Measurements from ENCODE around the gene CLTA. TPM values are rescaled to one million over a fixed set of nuclear protein-coding genes. Genes with fewer than 3 reads are reported as not detected.

CLTA gene
- polyA plus RNA-seq, 1 of the 3 experiments (the other 2 are of a cell fraction): 260 TPM

GRCh38 chr9:36247356-36247755 lies 56.6 kb downstream of the CLTA start:
- Histone ChIP-seq H3K4me2 (no peak overlapping the region), H3K27me3 (ENCODE audit: insufficient read depth) (no peaks in the 10 kb centered on the region), H3F3A (replicated peaks; ENCODE audit: insufficient read depth) (peaks cover 11% of the 10 kb centered on the region), H3K9me2 (no peaks in the 10 kb centered on the region), H3K36me3 (replicated peaks in 1 of 2; ENCODE audit: control insufficient read depth in 1 of 2, insufficient read depth in 2 of 2, low read length in 1 of 2) (peaks cover 9 to 37% of the 10 kb centered on the region in 2 experiments), H3K4me1 (ENCODE audit: control insufficient read depth in 1 of 2, insufficient read depth in 2 of 2, low read depth in 1 of 2, low read length in 1 of 2) (peaks cover 0 to 5% of the 10 kb centered on the region in 2 experiments; a peak in 1 of 4 replicates), H3K79me2 (ENCODE audit: insufficient read depth) (peaks cover 94% of the 10 kb centered on the region), H3K9ac (no peak overlapping the region), H2AFZ (ENCODE audit: low read depth) (no peak overlapping the region), H4K20me1 (ENCODE audit: insufficient read depth) (peaks cover 30% of the 10 kb centered on the region), H3K9me3 (no peaks in the 10 kb centered on the region), H3K27ac (ENCODE audit: low read depth in 2 of 2, low read length in 1 of 2) (no peak overlapping the region), H3K4me3 (ENCODE audit: low read depth in 2 of 2, low read length in 1 of 2) (no peak overlapping the region)
- ChIA-PET CTCF (interaction anchor here (0.6 to 7.3 kb wide), 5 partner anchors 21 to 92 kb away, joined by 3 to 83 read pairs (median 4); no protein-coding TSS in a partner anchor), POLR2A (no interaction called here)
- no peak for DNase-seq
- 94% methylated on average over 3 of the region's 3 CpGs for WGBS (ENCODE audit: low lambda C conversion rate)
- no peak for TF ChIP-seq YY1 (IDR thresholded peaks at IDR 0.05; ENCODE audit: low read depth)
- no peak for TF ChIP-seq ELF1 (IDR thresholded peaks at IDR 0.05)
- TF ChIP-seq MXI1 (IDR thresholded peaks at IDR 0.05; ENCODE audit: low read depth, low read length): no peak
- no peak for TF ChIP-seq USF2 (IDR thresholded peaks at IDR 0.05; ENCODE audit: borderline replicate concordance, low read depth, low read length)
- no peak for TF ChIP-seq GABPA (IDR thresholded peaks at IDR 0.05; ENCODE audit: low read depth)
- TF ChIP-seq CHD2 (IDR thresholded peaks at IDR 0.05; ENCODE audit: low read length, partially characterized antibody): no peak
- no peak for TF ChIP-seq TAF1 (IDR thresholded peaks at IDR 0.05; ENCODE audit: borderline replicate concordance, low read depth, low read length)
- no peak for TF ChIP-seq NRF1 (IDR thresholded peaks at IDR 0.05; ENCODE audit: low read depth, low read length)
- TF ChIP-seq, protein P1, sequence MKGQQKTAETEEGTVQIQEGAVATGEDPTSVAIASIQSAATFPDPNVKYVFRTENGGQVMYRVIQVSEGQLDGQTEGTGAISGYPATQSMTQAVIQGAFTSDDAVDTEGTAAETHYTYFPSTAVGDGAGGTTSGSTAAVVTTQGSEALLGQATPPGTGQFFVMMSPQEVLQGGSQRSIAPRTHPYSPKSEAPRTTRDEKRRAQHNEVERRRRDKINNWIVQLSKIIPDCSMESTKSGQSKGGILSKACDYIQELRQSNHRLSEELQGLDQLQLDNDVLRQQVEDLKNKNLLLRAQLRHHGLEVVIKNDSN (IDR thresholded peaks at IDR 0.05; ENCODE audit: borderline replicate concordance, low read depth): no peak
- no peak for TF ChIP-seq FOSL2 (IDR thresholded peaks at IDR 0.05; ENCODE audit: borderline replicate concordance, low read depth)
- TF ChIP-seq, protein P2, sequence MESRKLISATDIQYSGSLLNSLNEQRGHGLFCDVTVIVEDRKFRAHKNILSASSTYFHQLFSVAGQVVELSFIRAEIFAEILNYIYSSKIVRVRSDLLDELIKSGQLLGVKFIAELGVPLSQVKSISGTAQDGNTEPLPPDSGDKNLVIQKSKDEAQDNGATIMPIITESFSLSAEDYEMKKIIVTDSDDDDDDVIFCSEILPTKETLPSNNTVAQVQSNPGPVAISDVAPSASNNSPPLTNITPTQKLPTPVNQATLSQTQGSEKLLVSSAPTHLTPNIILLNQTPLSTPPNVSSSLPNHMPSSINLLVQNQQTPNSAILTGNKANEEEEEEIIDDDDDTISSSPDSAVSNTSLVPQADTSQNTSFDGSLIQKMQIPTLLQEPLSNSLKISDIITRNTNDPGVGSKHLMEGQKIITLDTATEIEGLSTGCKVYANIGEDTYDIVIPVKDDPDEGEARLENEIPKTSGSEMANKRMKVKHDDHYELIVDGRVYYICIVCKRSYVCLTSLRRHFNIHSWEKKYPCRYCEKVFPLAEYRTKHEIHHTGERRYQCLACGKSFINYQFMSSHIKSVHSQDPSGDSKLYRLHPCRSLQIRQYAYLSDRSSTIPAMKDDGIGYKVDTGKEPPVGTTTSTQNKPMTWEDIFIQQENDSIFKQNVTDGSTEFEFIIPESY (IDR thresholded peaks at IDR 0.05; ENCODE audit: borderline replicate concordance, low read depth): no peak
- TF ChIP-seq, protein P3, sequence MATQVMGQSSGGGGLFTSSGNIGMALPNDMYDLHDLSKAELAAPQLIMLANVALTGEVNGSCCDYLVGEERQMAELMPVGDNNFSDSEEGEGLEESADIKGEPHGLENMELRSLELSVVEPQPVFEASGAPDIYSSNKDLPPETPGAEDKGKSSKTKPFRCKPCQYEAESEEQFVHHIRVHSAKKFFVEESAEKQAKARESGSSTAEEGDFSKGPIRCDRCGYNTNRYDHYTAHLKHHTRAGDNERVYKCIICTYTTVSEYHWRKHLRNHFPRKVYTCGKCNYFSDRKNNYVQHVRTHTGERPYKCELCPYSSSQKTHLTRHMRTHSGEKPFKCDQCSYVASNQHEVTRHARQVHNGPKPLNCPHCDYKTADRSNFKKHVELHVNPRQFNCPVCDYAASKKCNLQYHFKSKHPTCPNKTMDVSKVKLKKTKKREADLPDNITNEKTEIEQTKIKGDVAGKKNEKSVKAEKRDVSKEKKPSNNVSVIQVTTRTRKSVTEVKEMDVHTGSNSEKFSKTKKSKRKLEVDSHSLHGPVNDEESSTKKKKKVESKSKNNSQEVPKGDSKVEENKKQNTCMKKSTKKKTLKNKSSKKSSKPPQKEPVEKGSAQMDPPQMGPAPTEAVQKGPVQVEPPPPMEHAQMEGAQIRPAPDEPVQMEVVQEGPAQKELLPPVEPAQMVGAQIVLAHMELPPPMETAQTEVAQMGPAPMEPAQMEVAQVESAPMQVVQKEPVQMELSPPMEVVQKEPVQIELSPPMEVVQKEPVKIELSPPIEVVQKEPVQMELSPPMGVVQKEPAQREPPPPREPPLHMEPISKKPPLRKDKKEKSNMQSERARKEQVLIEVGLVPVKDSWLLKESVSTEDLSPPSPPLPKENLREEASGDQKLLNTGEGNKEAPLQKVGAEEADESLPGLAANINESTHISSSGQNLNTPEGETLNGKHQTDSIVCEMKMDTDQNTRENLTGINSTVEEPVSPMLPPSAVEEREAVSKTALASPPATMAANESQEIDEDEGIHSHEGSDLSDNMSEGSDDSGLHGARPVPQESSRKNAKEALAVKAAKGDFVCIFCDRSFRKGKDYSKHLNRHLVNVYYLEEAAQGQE (IDR thresholded peaks at IDR 0.05; ENCODE audit: low read depth, low read length): no peak
- no peak for TF ChIP-seq MEF2A (IDR thresholded peaks at IDR 0.05; ENCODE audit: borderline replicate concordance, low read depth)
- TF ChIP-seq MAX (IDR thresholded peaks at IDR 0.05; ENCODE audit: low read depth): no peak
- no peak for TF ChIP-seq IRF3 (IDR thresholded peaks at IDR 0.05; ENCODE audit: low read depth, low read length)
- no peak for TF ChIP-seq GATA2 (CRISPR knock-in tag; IDR thresholded peaks at IDR 0.05)

Data from SK-N-SH (cell line).